Transverse colon (tissue), 3 donors: Measurements from ENCODE around the gene RNF145.

Experiments
- CTCF ChIP-seq, 5 experiments: fragments of 200-600 bp in 3 of 5; fragments of 450-650 bp in 2 of 5; sonication (generic) in 3 of 5; IDR thresholded peaks; 1 replicate in 2 of 5; 2 replicates in 3 of 5; pipeline ENCODE4 v1.5.1; 2016 to 2017; ENCODE audit warnings: antibody characterized with exemption in 5 of 5, inconsistent platforms in 3 of 5, mild to moderate bottlenecking in 2 of 5, moderate library complexity in 1 of 5
- POLR2A ChIP-seq: fragments of 450-650 bp; IDR thresholded peaks from one replicate; pipeline ENCODE4 v1.6.1; 2016; ENCODE audit warnings: antibody characterized with exemption, mild to moderate bottlenecking, moderate library complexity

GRCh38 chr5:159207686-159208513, 1.5 kb downstream of the RNF145 start:
- TF ChIP-seq CTCF (IDR thresholded peaks at IDR 0.05) = no peak
- TF ChIP-seq POLR2A = peak; percentile 77
